ENCODE results near the gene TSC22D2. TPM values are rescaled to one million over a fixed set of nuclear protein-coding genes. Genes with fewer than 3 reads are reported as not detected.
A peak's percentile ranks its signal among the peaks of the same experiment; 100 is the strongest.

Gene TSC22D2
- total RNA-seq, 1 experiment from 2014 or later, result 43.1 TPM

DNA sequence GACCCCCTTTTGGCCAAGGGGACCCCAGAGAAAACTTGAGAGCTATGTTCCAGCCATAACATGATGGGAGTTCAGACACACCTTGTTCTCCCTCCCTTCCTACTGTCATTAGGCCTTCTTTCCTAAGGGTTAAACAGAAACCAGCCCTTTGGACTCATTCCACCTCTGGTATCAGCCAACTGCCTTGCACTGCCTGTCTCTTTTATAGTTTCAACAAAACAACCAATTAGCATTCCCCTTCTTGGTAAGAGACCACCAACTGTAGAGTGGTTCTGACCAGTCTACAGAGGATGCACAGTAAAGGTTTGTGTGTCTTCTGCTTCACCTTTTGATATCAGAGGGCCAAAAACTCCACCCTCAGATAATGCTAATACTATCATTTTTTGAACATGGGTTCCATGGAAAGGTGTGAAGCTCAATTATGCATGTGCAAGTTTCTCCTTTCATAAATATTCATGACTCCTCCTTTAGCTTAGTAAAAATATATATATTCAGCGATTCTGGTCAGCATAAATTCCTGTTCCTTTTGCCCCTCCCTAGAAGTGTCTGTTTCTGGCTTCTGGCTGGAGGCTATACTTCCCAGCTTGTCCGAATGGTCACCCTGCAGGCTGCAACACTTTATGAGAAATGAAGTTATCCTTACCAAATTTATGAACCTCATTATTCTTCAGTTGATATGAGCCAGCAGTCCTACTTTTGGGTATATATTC is 82.3 kb downstream of the TSC22D2 start:
- H3K4me1 ChIP-seq (ENCODE audit: control insufficient read depth, insufficient read depth, low read length), result peaks cover 6% of the 10 kb centered on the region
- DNase-seq (ENCODE audit: low read depth, low spot score), result no peak
- ChIA-PET CTCF (no interaction called here), POLR2A (no interaction called here)
- no peak for TF ChIP-seq TCF7L2 (IDR thresholded peaks at IDR 0.05; ENCODE audit: low read depth, low read length)
- TF ChIP-seq, protein P1, sequence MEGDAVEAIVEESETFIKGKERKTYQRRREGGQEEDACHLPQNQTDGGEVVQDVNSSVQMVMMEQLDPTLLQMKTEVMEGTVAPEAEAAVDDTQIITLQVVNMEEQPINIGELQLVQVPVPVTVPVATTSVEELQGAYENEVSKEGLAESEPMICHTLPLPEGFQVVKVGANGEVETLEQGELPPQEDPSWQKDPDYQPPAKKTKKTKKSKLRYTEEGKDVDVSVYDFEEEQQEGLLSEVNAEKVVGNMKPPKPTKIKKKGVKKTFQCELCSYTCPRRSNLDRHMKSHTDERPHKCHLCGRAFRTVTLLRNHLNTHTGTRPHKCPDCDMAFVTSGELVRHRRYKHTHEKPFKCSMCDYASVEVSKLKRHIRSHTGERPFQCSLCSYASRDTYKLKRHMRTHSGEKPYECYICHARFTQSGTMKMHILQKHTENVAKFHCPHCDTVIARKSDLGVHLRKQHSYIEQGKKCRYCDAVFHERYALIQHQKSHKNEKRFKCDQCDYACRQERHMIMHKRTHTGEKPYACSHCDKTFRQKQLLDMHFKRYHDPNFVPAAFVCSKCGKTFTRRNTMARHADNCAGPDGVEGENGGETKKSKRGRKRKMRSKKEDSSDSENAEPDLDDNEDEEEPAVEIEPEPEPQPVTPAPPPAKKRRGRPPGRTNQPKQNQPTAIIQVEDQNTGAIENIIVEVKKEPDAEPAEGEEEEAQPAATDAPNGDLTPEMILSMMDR (IDR thresholded peaks at IDR 0.05), result no peak
- H3K27ac ChIP-seq (ENCODE audit: low read length), result no peak overlapping the region
- no peak overlapping the region for H3K4me3 ChIP-seq (ENCODE audit: low read depth in 2 of 2, low read length in 2 of 2)
- ATAC-seq, result no peak
- no TSS peak for BruUV-seq (replicated peaks)
- no peaks in the 10 kb centered on the region for H3K27me3 ChIP-seq (ENCODE audit: control insufficient read depth, insufficient read depth, low read length)
- in situ Hi-C loops (cut with HindIII; ENCODE audit: low pct_unique_long_range_greater_than_20kb, low sequenced_read_pairs) (no loop called here), intact Hi-C loops (cut with micrococcal nuclease; ENCODE audit: unreplicated experiment) (no loop called here)
- no peaks in the 10 kb centered on the region for H3K36me3 ChIP-seq (ENCODE audit: control insufficient read depth, insufficient read depth, low read length)
- H3K9me3 ChIP-seq (ENCODE audit: control insufficient read depth, insufficient read depth, low read depth, low read length), result peaks cover 11% of the 10 kb centered on the region

DNA sequence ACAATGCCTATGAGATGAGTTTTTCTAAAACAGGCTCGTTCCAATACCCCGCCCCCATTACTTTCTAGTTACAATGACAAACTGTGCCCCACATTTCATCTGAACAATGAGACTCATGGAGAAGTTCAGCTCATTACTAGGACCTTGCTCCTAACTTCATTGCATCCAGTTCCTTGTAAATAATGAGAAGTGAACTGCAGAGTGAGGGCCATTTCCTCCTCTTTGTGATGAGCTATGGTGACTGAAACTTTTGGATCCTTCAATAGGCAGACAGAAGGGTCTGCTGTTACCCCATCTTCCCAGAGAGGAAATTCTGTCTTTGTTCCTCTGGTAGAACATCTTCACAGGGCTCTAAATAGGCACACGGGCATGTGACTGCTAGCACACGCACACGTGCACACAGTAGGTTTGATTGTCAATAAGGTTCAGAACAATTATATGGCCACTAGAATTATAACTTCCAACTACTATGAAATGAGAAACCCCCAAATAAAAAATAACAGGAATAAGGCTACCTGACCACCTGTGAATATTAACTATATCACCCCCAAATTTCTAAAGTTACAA is 86.4 kb downstream of the TSC22D2 start:
- H3K27me3 ChIP-seq (ENCODE audit: control insufficient read depth, insufficient read depth, low read length), result no peaks in the 10 kb centered on the region
- ATAC-seq (0 out of 2 replicates have a peak, but pooled peaks have one; percentile 24), DNase-seq (ENCODE audit: low read depth, low spot score) (no peak)
- intact Hi-C loops (cut with micrococcal nuclease; ENCODE audit: unreplicated experiment), result loop anchor here (2.0 kb wide), 2 partner anchors 256 to 268 kb away; no protein-coding TSS in a partner anchor
- H3K4me3 ChIP-seq (ENCODE audit: low read depth in 2 of 2, low read length in 2 of 2), result no peak overlapping the region
- no peaks in the 10 kb centered on the region for H3K36me3 ChIP-seq (ENCODE audit: control insufficient read depth, insufficient read depth, low read length)
- peak overlapping the region; percentile 71 for H3K27ac ChIP-seq (ENCODE audit: low read length)
- peaks cover 18% of the 10 kb centered on the region for H3K4me1 ChIP-seq (ENCODE audit: control insufficient read depth, insufficient read depth, low read length)
- TF ChIP-seq, protein P1 (IDR thresholded peaks at IDR 0.05), result no peak
- TF ChIP-seq, protein P2, sequence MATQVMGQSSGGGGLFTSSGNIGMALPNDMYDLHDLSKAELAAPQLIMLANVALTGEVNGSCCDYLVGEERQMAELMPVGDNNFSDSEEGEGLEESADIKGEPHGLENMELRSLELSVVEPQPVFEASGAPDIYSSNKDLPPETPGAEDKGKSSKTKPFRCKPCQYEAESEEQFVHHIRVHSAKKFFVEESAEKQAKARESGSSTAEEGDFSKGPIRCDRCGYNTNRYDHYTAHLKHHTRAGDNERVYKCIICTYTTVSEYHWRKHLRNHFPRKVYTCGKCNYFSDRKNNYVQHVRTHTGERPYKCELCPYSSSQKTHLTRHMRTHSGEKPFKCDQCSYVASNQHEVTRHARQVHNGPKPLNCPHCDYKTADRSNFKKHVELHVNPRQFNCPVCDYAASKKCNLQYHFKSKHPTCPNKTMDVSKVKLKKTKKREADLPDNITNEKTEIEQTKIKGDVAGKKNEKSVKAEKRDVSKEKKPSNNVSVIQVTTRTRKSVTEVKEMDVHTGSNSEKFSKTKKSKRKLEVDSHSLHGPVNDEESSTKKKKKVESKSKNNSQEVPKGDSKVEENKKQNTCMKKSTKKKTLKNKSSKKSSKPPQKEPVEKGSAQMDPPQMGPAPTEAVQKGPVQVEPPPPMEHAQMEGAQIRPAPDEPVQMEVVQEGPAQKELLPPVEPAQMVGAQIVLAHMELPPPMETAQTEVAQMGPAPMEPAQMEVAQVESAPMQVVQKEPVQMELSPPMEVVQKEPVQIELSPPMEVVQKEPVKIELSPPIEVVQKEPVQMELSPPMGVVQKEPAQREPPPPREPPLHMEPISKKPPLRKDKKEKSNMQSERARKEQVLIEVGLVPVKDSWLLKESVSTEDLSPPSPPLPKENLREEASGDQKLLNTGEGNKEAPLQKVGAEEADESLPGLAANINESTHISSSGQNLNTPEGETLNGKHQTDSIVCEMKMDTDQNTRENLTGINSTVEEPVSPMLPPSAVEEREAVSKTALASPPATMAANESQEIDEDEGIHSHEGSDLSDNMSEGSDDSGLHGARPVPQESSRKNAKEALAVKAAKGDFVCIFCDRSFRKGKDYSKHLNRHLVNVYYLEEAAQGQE (IDR thresholded peaks at IDR 0.05; ENCODE audit: insufficient read depth in 1 of 2, low read depth in 2 of 2, low read length in 1 of 2), result no peak
- TF ChIP-seq POLR2AphosphoS5 (IDR thresholded peaks at IDR 0.05; ENCODE audit: low read depth, low read length) (no peak), SIN3A (IDR thresholded peaks at IDR 0.05; ENCODE audit: borderline replicate concordance, insufficient read depth, low read depth, low read length) (no peak), TCF7L2 (IDR thresholded peaks at IDR 0.05; ENCODE audit: low read depth, low read length) (no peak)
- ChIA-PET CTCF (interaction anchor here (1.3 to 2.0 kb wide), 3 partner anchors 18 to 256 kb away, joined by 3 to 6 read pairs (median 4); no protein-coding TSS in a partner anchor), POLR2A (no interaction called here)
- in situ Hi-C loops (cut with HindIII; ENCODE audit: low pct_unique_long_range_greater_than_20kb, low sequenced_read_pairs), result no loop called here
- BruUV-seq (replicated peaks), result no TSS peak
- no peaks in the 10 kb centered on the region for H3K9me3 ChIP-seq (ENCODE audit: control insufficient read depth, insufficient read depth, low read depth, low read length)
